H9 (cell line): ENCODE measurements around the gene CSTPP1. TPM values are rescaled to one million over a fixed set of nuclear protein-coding genes. Genes with fewer than 3 reads are reported as not detected.

ENCODE experiments used
- DNase-seq: peaks from one replicate; pipeline ENCODE4 v3.0.0-alpha.2; 2017
- H2AFZ ChIP-seq: one replicate; pipeline ENCODE4 v1.6.1; 2013; ENCODE audit warnings: mild to moderate bottlenecking, low read length, control low read depth, moderate library complexity
- H2AK5ac ChIP-seq: 2 replicates; pipeline ENCODE4 v1.6.1; 2013; ENCODE audit warnings: low read length, control low read depth, mixed read lengths; ENCODE audit not compliant: insufficient read length
- H2BK120ac ChIP-seq: one replicate; pipeline ENCODE4 v1.6.1; 2013; ENCODE audit warnings: low read depth, mild to moderate bottlenecking, low read length, control low read depth, inconsistent platforms; ENCODE audit not compliant: poor library complexity, severe bottlenecking
- H2BK12ac ChIP-seq: 2 replicates; pipeline ENCODE4 v1.6.1; 2013; ENCODE audit warnings: low read length, control low read depth, mixed read lengths, low read depth; ENCODE audit not compliant: insufficient read length
- H2BK15ac ChIP-seq: 2 replicates; pipeline ENCODE4 v1.6.1; 2013; ENCODE audit warnings: low read depth, low read length, control low read depth
- H2BK20ac ChIP-seq: one replicate; pipeline ENCODE4 v1.6.1; 2013; ENCODE audit warnings: low read depth, mild to moderate bottlenecking, low read length, control low read depth, inconsistent platforms; ENCODE audit not compliant: poor library complexity, severe bottlenecking
- H2BK5ac ChIP-seq: 2 replicates; pipeline ENCODE4 v1.6.1; 2013; ENCODE audit warnings: low read length, control low read depth, mixed read lengths; ENCODE audit not compliant: insufficient read length
- H3K14ac ChIP-seq: 2 replicates; pipeline ENCODE4 v1.6.1; 2013; ENCODE audit warnings: low read length, control low read depth; ENCODE audit not compliant: insufficient read depth
- H3K18ac ChIP-seq: 2 replicates; pipeline ENCODE4 v1.6.1; 2013; ENCODE audit warnings: low read depth, mild to moderate bottlenecking, mixed read lengths, low read length, control low read depth; ENCODE audit not compliant: insufficient read length
- H3K23ac ChIP-seq: 2 replicates; pipeline ENCODE4 v1.6.1; 2013; ENCODE audit warnings: low read length, control low read depth, mixed read lengths, low read depth; ENCODE audit not compliant: insufficient read length
- H3K23me2 ChIP-seq: 2 replicates; pipeline ENCODE4 v1.6.1; 2013; ENCODE audit warnings: low read depth, mild to moderate bottlenecking, mixed read lengths, low read length, control low read depth; ENCODE audit not compliant: insufficient read length, poor library complexity, severe bottlenecking
- H3K27ac ChIP-seq: 2 replicates; pipeline ENCODE4 v1.5.1; 2013; ENCODE audit warnings: low read length, control low read depth, mixed read lengths, low read depth; ENCODE audit not compliant: insufficient read length
- H3K27me3 ChIP-seq: 2 replicates; pipeline ENCODE4 v1.6.1; 2013; ENCODE audit warnings: low read length, control low read depth, inconsistent platforms; ENCODE audit not compliant: insufficient read depth
- H3K4ac ChIP-seq: 2 replicates; pipeline ENCODE4 v1.6.1; 2013; ENCODE audit warnings: low read depth, mild to moderate bottlenecking, control low read depth, inconsistent platforms, low read length, moderate library complexity
- H3K4me1 ChIP-seq: 2 replicates; pipeline ENCODE4 v1.6.1; 2013; ENCODE audit warnings: low read length, control low read depth, inconsistent platforms; ENCODE audit not compliant: insufficient read depth
- H3K4me2 ChIP-seq: 2 replicates; pipeline ENCODE4 v1.6.1; 2013; ENCODE audit warnings: low read length, control low read depth, mixed read lengths; ENCODE audit not compliant: insufficient read length, insufficient read depth
- H3K56ac ChIP-seq: 2 replicates; pipeline ENCODE4 v1.6.1; 2013; ENCODE audit warnings: low read depth, mild to moderate bottlenecking, mixed read lengths, low read length, control low read depth; ENCODE audit not compliant: insufficient read length
- H3K79me1 ChIP-seq: 2 replicates; pipeline ENCODE4 v1.6.1; 2013; ENCODE audit warnings: low read depth, mild to moderate bottlenecking, moderate library complexity, low read length, control low read depth, inconsistent platforms; ENCODE audit not compliant: insufficient read depth, poor library complexity, severe bottlenecking
- H3K79me2 ChIP-seq: 2 replicates; pipeline ENCODE4 v1.6.1; 2013; ENCODE audit warnings: low read length, control low read depth, inconsistent platforms; ENCODE audit not compliant: insufficient read depth
- H3K9ac ChIP-seq: 2 replicates; pipeline ENCODE4 v1.6.1; 2013; ENCODE audit warnings: low read length, control low read depth, mixed read lengths; ENCODE audit not compliant: insufficient read length; ENCODE audit errors: extremely low read depth
- H3K9me3 ChIP-seq: one replicate; pipeline ENCODE4 v1.6.1; 2013; ENCODE audit warnings: low read depth, low read length, inconsistent platforms; ENCODE audit not compliant: control insufficient read depth
- H3T11ph ChIP-seq: one replicate; pipeline ENCODE4 v1.6.1; 2013; ENCODE audit warnings: mild to moderate bottlenecking, low read length, control low read depth, inconsistent platforms
- H4K20me1 ChIP-seq: one replicate; pipeline ENCODE4 v1.6.1; 2013; ENCODE audit not compliant: control insufficient read depth, insufficient read length, insufficient read depth
- H4K5ac ChIP-seq: 2 replicates; pipeline ENCODE4 v1.6.1; 2013; ENCODE audit warnings: low read depth, mild to moderate bottlenecking, mixed read lengths, low read length, control low read depth; ENCODE audit not compliant: insufficient read length
- H4K8ac ChIP-seq: replicated peaks from 2 replicates; pipeline ENCODE4 v1.6.1; 2013; ENCODE audit warnings: low read length, control low read depth, mixed read lengths, low read depth; ENCODE audit not compliant: insufficient read length
- H4K91ac ChIP-seq: 2 replicates; pipeline ENCODE4 v1.6.1; 2013; ENCODE audit warnings: low read depth, mild to moderate bottlenecking, moderate library complexity, mixed read lengths, low read length, control low read depth; ENCODE audit not compliant: insufficient read length
- H3K27ac Mint-ChIP-seq, 3 experiments: 2 replicates in 2 of 3; 3 replicates in 1 of 3; pipeline ENCODE4 v1.8.0; 2020 to 2021; ENCODE audit warnings: mixed read lengths in 3 of 3, mild to moderate bottlenecking in 1 of 3, moderate library complexity in 1 of 3
- H3K27me3 Mint-ChIP-seq: 2 replicates; pipeline ENCODE4 v1.8.0; 2021; ENCODE audit warnings: low read depth, mild to moderate bottlenecking, moderate library complexity, mixed read lengths
- H3K36me3 Mint-ChIP-seq, 3 experiments: 2 replicates in 2 of 3; 3 replicates in 1 of 3; pipeline ENCODE4 v1.8.0; 2020 to 2021; ENCODE audit warnings: low read depth in 3 of 3, mixed read lengths in 3 of 3; ENCODE audit not compliant: insufficient read depth in 1 of 3
- H3K4me1 Mint-ChIP-seq, 2 experiments: 2 replicates each; pipeline ENCODE4 v1.8.0; 2020; ENCODE audit warnings: mixed read lengths in 2 of 2
- H3K4me3 Mint-ChIP-seq, 2 experiments: 2 replicates in 1 of 2; 3 replicates in 1 of 2; pipeline ENCODE4 v1.8.0; 2020 to 2021; ENCODE audit warnings: mild to moderate bottlenecking in 2 of 2, mixed read lengths in 2 of 2, moderate library complexity in 1 of 2
- H3K9me3 Mint-ChIP-seq, 2 experiments: 2 replicates in 1 of 2; 3 replicates in 1 of 2; pipeline ENCODE4 v1.8.0; 2020; ENCODE audit warnings: mild to moderate bottlenecking in 2 of 2, mixed read lengths in 2 of 2, moderate library complexity in 1 of 2
- WGBS: extraction: QIAGEN DNeasy Blood & Tissue Kit; methylation state at CpG from one replicate; pipeline ENCODE4 v1.1.7; 2013; ENCODE audit warnings: missing lambda C conversion rate, low lambda C conversion rate, mixed read lengths; ENCODE audit not compliant: insufficient read length; ENCODE audit errors: extremely low coverage; 5-methylcytosine and 5-hydroxymethylcytosine counted together
- total RNA-seq: library from RNA; stranded (reverse); gene quantifications from 2 replicates; pipeline ENCODE4 v1.2.1, GENCODE V29; 2021
- TF ChIP-seq, protein P1 (sequence below): fragments of 200-600 bp; sonication (generic); conservative IDR thresholded peaks from 3 replicates; pipeline ENCODE4 v1.8.0; 2021; ENCODE audit warnings: antibody characterized with exemption, mild to moderate bottlenecking

CSTPP1 gene
- total RNA-seq, 1 experiment from 2014 or later = 21.2 TPM

DNA sequence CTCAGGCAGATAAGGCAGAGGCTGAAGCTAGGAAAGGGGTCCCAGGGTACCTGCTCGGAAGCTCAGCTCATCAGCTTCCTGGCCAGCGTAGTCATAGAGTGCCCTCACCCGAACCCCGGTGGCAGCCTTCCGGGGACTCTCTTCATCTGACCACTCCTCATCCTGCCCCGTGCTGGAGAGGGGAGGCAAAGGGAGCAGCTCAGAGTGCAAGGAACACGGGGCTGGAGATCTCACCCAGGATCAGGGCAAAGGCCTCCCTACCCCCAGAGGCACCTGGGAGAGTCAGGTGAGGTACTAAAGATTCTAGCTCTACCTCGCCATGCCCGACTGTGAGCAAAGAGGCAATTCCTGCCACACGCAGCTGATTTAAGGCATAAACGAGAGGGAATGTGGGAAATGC is 241.8 kb downstream of the CSTPP1 start:
- Histone ChIP-seq H3K9ac (no peak overlapping the region), H3K23ac (no peak overlapping the region), H3K4me1 (peaks cover 5% of the 10 kb centered on the region; the same call in 1 of the 2 replicates), H4K91ac (no peak overlapping the region), H4K5ac (no peak overlapping the region), H2AFZ (no peak overlapping the region), H4K20me1 (no peaks in the 10 kb centered on the region), H3K4ac (no peak overlapping the region), H3T11ph (no peak overlapping the region), H3K9me3 (no peaks in the 10 kb centered on the region), H3K56ac (no peak overlapping the region), H3K27me3 (no peaks in the 10 kb centered on the region), H3K14ac (no peak overlapping the region), H3K79me2 (peaks cover 15% of the 10 kb centered on the region; the same call in 1 of the 2 replicates), H3K4me2 (no peak overlapping the region), H3K23me2 (peaks cover 8% of the 10 kb centered on the region), H2BK120ac (no peak overlapping the region), H3K27ac (no peak overlapping the region), H2BK20ac (no peak overlapping the region), H3K18ac (no peak overlapping the region), H3K79me1 (peaks cover 9% of the 10 kb centered on the region), H2AK5ac (no peak overlapping the region), H2BK5ac (no peak overlapping the region), H2BK15ac (no peak overlapping the region), H4K8ac (no peak overlapping the region), H2BK12ac (no peak overlapping the region)
- Mint-ChIP-seq H3K27me3 (no peaks in the 10 kb centered on the region), H3K9me3 (no peaks in the 10 kb centered on the region), H3K36me3 (peaks cover 2 to 35% (median 28%) of the 10 kb centered on the region in 3 experiments; a peak in 6 of 7 replicates), H3K27ac (peak overlapping the region in 1 of 3 experiments; percentile 77; a peak in 1 of 7 replicates), H3K4me1 (peaks cover 19 to 21% of the 10 kb centered on the region in 2 experiments), H3K4me3 (no peak overlapping the region; a peak in 1 of 5 replicates)
- DNase-seq = no peak
- no CpG with 5 or more reads among the region's 11 CpGs for WGBS
- TF ChIP-seq, protein P1, sequence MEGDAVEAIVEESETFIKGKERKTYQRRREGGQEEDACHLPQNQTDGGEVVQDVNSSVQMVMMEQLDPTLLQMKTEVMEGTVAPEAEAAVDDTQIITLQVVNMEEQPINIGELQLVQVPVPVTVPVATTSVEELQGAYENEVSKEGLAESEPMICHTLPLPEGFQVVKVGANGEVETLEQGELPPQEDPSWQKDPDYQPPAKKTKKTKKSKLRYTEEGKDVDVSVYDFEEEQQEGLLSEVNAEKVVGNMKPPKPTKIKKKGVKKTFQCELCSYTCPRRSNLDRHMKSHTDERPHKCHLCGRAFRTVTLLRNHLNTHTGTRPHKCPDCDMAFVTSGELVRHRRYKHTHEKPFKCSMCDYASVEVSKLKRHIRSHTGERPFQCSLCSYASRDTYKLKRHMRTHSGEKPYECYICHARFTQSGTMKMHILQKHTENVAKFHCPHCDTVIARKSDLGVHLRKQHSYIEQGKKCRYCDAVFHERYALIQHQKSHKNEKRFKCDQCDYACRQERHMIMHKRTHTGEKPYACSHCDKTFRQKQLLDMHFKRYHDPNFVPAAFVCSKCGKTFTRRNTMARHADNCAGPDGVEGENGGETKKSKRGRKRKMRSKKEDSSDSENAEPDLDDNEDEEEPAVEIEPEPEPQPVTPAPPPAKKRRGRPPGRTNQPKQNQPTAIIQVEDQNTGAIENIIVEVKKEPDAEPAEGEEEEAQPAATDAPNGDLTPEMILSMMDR = no peak
